Measurements from ENCODE around the gene CLEC18A.

The CLEC18A gene

DNA sequence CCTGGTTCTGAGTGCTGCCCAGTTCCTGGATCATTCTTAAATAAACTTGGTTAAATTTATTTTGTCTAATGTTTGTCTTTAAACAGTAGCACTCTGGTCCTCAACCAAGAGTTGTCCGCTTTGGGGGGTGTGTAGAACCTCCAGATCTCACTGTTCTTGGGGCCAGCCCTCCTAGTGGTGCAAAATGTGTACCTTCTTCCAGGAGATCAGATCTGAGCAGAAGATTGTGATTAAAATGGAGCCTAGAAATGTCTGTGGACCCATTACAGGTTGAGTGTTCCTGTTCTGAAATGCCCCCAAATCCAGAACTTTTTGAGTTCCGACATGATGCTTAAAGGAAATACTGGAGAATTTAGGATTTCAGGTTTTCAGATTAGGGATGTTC lies 46.0 kb upstream of the CLEC18A start:
- POLR2A ChIA-PET: interaction anchor here (1.8 kb wide), 1 partner anchor 13 kb away, joined by 3 read pairs; no protein-coding TSS in a partner anchor
- H3K36me3 ChIP-seq (ENCODE audit: control insufficient read depth in 2 of 2, insufficient read depth in 1 of 2, low read length in 2 of 2): peaks cover 0 to 15% of the 10 kb centered on the region in 2 experiments; a peak in 1 of 3 replicates
- no peak overlapping the region for H3K4me3 ChIP-seq (ENCODE audit: low read depth, low read length)
- no peaks in the 10 kb centered on the region for H3K9me3 ChIP-seq (ENCODE audit: control insufficient read depth, insufficient read depth, low read depth, low read length)
- H3K4me1 ChIP-seq (ENCODE audit: control insufficient read depth, insufficient read depth, low read length): no peaks in the 10 kb centered on the region
- TF ChIP-seq YY2 (tag by site-specific recombination; IDR thresholded peaks at IDR 0.05) (no peak), ZNF10 (tag by site-specific recombination; IDR thresholded peaks at IDR 0.05) (no peak), SP2 (tag by site-specific recombination; IDR thresholded peaks at IDR 0.05) (no peak), ZNF629 (tag by site-specific recombination; IDR thresholded peaks at IDR 0.05) (no peak), ZNF549 (tag by site-specific recombination; IDR thresholded peaks at IDR 0.05) (peak; percentile 82), ZNF223 (tag by site-specific recombination; IDR thresholded peaks at IDR 0.05) (no peak), BCL11A (tag by site-specific recombination; IDR thresholded peaks at IDR 0.05; ENCODE audit: low read depth) (no peak), ZNF600 (tag by site-specific recombination; IDR thresholded peaks at IDR 0.05) (no peak)
- H3K27ac ChIP-seq (ENCODE audit: extremely low read depth, low read depth, low read length): no peak overlapping the region
- CTCF ChIA-PET: no interaction called here

DNA sequence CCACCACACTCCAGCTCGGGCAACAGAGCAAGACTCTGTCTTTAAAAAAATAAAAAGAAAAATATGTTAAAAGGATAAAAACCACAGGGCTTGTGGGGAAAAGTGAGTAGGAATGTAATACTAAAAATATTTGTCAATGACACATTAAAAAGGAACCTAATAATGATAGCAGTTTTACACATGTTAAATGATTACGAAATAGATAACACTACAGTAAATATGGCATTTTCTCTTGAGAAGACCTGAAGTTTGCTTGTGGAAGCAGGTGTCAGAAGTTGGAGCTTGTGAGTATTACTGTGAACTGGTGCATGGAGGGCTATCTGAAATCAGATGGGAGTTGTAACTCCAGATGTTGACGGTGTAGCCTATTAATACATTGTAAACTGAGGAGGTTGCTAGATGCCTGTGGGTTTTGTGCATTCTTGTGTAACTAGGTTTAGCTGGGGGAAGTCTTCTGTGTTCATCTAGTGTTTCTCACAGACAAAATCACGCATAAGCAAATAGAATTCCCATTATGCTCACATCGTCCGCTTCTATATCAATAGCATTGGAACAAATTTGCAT lies 44.2 kb upstream of the CLEC18A start:
- Histone ChIP-seq H3K36me3 (ENCODE audit: control insufficient read depth in 2 of 2, insufficient read depth in 1 of 2, low read length in 2 of 2) (peaks cover 0 to 25% of the 10 kb centered on the region in 2 experiments; a peak in 1 of 3 replicates), H3K4me3 (ENCODE audit: low read depth, low read length) (no peak overlapping the region), H3K27ac (ENCODE audit: extremely low read depth, low read depth, low read length) (no peak overlapping the region), H3K4me1 (ENCODE audit: control insufficient read depth, insufficient read depth, low read length) (no peaks in the 10 kb centered on the region), H3K9me3 (ENCODE audit: control insufficient read depth, insufficient read depth, low read depth, low read length) (no peaks in the 10 kb centered on the region)
- ChIA-PET POLR2A (no interaction called here), CTCF (interaction anchor here (1.4 kb wide), 1 partner anchor 24 kb away, joined by 4 read pairs; no protein-coding TSS in a partner anchor)
- TF ChIP-seq ZNF776 (tag by site-specific recombination; IDR thresholded peaks at IDR 0.05; ENCODE audit: borderline replicate concordance): no peak
- no peak for TF ChIP-seq FEZF1 (tag by site-specific recombination; IDR thresholded peaks at IDR 0.05)
- no peak for TF ChIP-seq ZFP37 (tag by site-specific recombination; IDR thresholded peaks at IDR 0.05)
- TF ChIP-seq, protein P1, sequence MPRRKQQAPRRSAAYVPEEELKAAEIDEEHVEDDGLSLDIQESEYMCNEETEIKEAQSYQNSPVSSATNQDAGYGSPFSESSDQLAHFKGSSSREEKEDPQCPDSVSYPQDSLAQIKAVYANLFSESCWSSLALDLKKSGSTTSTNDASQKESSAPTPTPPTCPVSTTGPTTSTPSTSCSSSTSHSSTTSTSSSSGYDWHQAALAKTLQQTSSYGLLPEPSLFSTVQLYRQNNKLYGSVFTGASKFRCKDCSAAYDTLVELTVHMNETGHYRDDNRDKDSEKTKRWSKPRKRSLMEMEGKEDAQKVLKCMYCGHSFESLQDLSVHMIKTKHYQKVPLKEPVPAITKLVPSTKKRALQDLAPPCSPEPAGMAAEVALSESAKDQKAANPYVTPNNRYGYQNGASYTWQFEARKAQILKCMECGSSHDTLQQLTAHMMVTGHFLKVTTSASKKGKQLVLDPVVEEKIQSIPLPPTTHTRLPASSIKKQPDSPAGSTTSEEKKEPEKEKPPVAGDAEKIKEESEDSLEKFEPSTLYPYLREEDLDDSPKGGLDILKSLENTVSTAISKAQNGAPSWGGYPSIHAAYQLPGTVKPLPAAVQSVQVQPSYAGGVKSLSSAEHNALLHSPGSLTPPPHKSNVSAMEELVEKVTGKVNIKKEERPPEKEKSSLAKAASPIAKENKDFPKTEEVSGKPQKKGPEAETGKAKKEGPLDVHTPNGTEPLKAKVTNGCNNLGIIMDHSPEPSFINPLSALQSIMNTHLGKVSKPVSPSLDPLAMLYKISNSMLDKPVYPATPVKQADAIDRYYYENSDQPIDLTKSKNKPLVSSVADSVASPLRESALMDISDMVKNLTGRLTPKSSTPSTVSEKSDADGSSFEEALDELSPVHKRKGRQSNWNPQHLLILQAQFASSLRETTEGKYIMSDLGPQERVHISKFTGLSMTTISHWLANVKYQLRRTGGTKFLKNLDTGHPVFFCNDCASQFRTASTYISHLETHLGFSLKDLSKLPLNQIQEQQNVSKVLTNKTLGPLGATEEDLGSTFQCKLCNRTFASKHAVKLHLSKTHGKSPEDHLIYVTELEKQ (tag by site-specific recombination; IDR thresholded peaks at IDR 0.05; ENCODE audit: borderline replicate concordance): no peak
- no peak for TF ChIP-seq ZNF76 (tag by site-specific recombination; IDR thresholded peaks at IDR 0.05; ENCODE audit: borderline replicate concordance, low read depth)
- TF ChIP-seq, protein P2, sequence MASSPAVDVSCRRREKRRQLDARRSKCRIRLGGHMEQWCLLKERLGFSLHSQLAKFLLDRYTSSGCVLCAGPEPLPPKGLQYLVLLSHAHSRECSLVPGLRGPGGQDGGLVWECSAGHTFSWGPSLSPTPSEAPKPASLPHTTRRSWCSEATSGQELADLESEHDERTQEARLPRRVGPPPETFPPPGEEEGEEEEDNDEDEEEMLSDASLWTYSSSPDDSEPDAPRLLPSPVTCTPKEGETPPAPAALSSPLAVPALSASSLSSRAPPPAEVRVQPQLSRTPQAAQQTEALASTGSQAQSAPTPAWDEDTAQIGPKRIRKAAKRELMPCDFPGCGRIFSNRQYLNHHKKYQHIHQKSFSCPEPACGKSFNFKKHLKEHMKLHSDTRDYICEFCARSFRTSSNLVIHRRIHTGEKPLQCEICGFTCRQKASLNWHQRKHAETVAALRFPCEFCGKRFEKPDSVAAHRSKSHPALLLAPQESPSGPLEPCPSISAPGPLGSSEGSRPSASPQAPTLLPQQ (tag by site-specific recombination; IDR thresholded peaks at IDR 0.05): no peak
- TF ChIP-seq ZNF830 (tag by site-specific recombination; IDR thresholded peaks at IDR 0.05; ENCODE audit: low read depth): no peak
- no peak for TF ChIP-seq ZNF621 (tag by site-specific recombination; IDR thresholded peaks at IDR 0.05)
- no peak for TF ChIP-seq ZNF121 (tag by site-specific recombination; IDR thresholded peaks at IDR 0.05)
- no peak for TF ChIP-seq YY1 (tag by site-specific recombination; IDR thresholded peaks at IDR 0.05)

DNA sequence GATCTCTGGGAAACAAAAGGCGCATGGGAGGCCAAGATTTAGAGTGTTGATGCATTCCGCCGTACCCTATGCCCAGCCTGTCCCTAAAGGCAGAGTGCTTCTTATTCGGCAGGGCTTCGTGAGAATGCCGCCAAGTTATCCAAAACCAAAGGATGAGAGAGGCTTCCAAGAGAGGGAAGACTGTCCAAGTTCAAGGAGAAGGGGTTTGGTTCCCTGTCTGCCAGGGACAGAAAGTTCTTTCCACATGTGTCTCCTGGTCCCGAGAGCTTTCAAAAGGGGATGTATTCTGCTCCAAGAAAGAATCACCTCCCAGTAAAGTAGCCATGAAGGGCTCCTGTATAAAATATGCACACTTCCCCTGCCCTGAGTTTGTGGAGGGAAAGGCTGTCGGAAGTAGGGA lies 42.1 kb upstream of the CLEC18A start:
- ChIA-PET POLR2A (no interaction called here), CTCF (interaction anchor here (1.6 kb wide), 1 partner anchor 13 kb away, joined by 4 read pairs; no protein-coding TSS in a partner anchor)
- Histone ChIP-seq H3K9me3 (ENCODE audit: control insufficient read depth, insufficient read depth, low read depth, low read length) (no peaks in the 10 kb centered on the region), H3K4me1 (ENCODE audit: control insufficient read depth, insufficient read depth, low read length) (no peaks in the 10 kb centered on the region), H3K4me3 (ENCODE audit: low read depth, low read length) (no peak overlapping the region), H3K27ac (ENCODE audit: extremely low read depth, low read depth, low read length) (no peak overlapping the region), H3K36me3 (ENCODE audit: control insufficient read depth in 2 of 2, insufficient read depth in 1 of 2, low read length in 2 of 2) (peaks cover 0 to 25% of the 10 kb centered on the region in 2 experiments; a peak in 1 of 3 replicates)
- no peak for TF ChIP-seq ZBTB17 (tag by site-specific recombination; IDR thresholded peaks at IDR 0.05)

Measured in HEK293 (cell line).